ENCODE measurements around the gene ASGR1. TPM values are rescaled to one million over a fixed set of nuclear protein-coding genes. Genes with fewer than 3 reads are reported as not detected.

The ASGR1 gene
- total and polyA plus RNA-seq, 2 of the 4 experiments (the other 2 are of a cell fraction), result 1.3 to 3.8 TPM

DNA sequence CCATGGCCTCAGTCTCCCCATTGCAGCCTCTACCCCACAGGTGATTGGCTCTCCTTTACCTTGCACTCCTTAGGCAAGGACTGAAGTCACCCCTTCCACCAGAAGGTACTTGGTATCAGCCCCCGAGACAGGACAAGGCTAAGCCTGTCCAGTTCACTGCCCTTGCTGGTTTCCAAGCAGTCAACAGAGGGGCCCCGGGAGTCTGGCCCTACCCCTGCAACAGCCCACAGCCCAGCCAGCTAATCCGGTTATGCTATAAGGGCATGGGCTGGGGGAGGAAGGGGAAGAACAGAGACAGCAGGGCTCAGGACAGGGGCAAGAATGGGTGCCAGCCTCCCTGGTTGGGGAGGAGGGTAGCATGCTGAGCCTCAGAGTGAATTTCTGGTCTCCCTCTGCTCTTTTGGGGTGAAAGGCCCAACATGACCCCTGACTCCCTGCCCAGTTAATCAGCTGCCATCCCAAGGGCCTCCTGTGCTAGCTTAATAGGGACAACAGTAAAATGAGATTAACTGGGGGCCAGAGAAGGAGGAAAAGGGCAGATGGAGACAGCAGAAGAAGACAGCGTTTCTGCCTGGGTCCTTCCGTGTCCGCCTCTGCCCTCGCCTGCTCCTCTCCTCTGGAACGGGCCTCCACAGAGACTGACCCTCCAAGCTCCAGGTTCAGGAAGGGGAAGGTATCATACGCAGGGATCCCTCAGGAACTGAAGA lies 29.7 kb upstream of the ASGR1 start:
- Histone ChIP-seq H3K18ac (ENCODE audit: low read depth, low read length) (no peak overlapping the region), H4K8ac (ENCODE audit: low read depth in 2 of 2, low read length in 2 of 2) (no peak overlapping the region), H3K4me1 (ENCODE audit: control insufficient read depth, insufficient read depth, low read length) (peaks cover 10% of the 10 kb centered on the region), H3K9me1 (ENCODE audit: insufficient read depth, low read length) (peaks cover 17% of the 10 kb centered on the region), H2BK15ac (ENCODE audit: low read depth, low read length) (no peak overlapping the region), H2BK120ac (ENCODE audit: low read depth, low read length) (no peak overlapping the region), H4K5ac (ENCODE audit: low read depth, low read length) (no peak overlapping the region), H2AK5ac (ENCODE audit: low read depth, low read length) (no peak overlapping the region), H3K23ac (ENCODE audit: low read depth, low read length) (no peak overlapping the region), H3K27ac (ENCODE audit: insufficient read depth, low read length) (no peak overlapping the region), H2AK9ac (replicated peaks; ENCODE audit: low read depth, low read length, poor library complexity) (no peak overlapping the region), H3K14ac (replicated peaks; ENCODE audit: low read depth, low read length) (no peak overlapping the region), H2BK20ac (ENCODE audit: low read depth, low read length) (no peak overlapping the region), H3K79me1 (ENCODE audit: low read depth in 1 of 2, low read length in 2 of 2) (peaks cover 10 to 83% of the 10 kb centered on the region in 2 experiments), H2BK5ac (ENCODE audit: low read depth, low read length, poor library complexity, severe bottlenecking) (no peak overlapping the region), H3K9ac (ENCODE audit: low read depth, low read length) (no peak overlapping the region), H3K4me2 (ENCODE audit: low read depth, low read length) (no peak overlapping the region), H4K91ac (ENCODE audit: insufficient read depth, low read depth, low read length) (no peak overlapping the region), H3K36me3 (ENCODE audit: control insufficient read depth, insufficient read depth, low read length) (peaks cover 2% of the 10 kb centered on the region), H3K4ac (ENCODE audit: low read depth, low read length) (no peak overlapping the region), H2AFZ (replicated peaks; ENCODE audit: low read length, poor library complexity) (no peak overlapping the region), H3K9me3 (ENCODE audit: control insufficient read depth, insufficient read depth, low read length) (no peaks in the 10 kb centered on the region), H3K4me3 (ENCODE audit: insufficient read depth, low read depth, low read length) (no peak overlapping the region), H3K56ac (ENCODE audit: extremely low read depth, insufficient read depth, low read length) (no peak overlapping the region), H4K20me1 (ENCODE audit: insufficient read depth, low read length) (peaks cover 70% of the 10 kb centered on the region), H3K27me3 (ENCODE audit: control insufficient read depth, insufficient read depth, low read length) (no peaks in the 10 kb centered on the region)
- BruUV-seq (replicated peaks), result no TSS peak
- no peak for DNase-seq
- no peak for ATAC-seq (ENCODE audit: low read depth)
- WGBS, 2 experiments (ENCODE audit: extremely low coverage in 2 of 2, insufficient read length in 1 of 2), result 45% methylated on average over 2 of the region's 9 CpGs; no CpG with 5 or more reads in 1 of the 2 experiments
- dilution Hi-C loops (cut with HindIII; ENCODE audit: low sequenced_read_pairs, unreplicated experiment) (no loop called here), intact Hi-C loops (cut with micrococcal nuclease) (no loop called here), in situ Hi-C loops (cut with MboI; ENCODE audit: low sequenced_read_pairs) (no loop called here)
- ChIA-PET CTCF (no interaction called here), POLR2A (ENCODE audit: unreplicated experiment) (no interaction called here)
- TF ChIP-seq MAZ (IDR thresholded peaks at IDR 0.05; ENCODE audit: borderline replicate concordance, low read depth, low read length) (no peak), MXI1 (IDR thresholded peaks at IDR 0.05; ENCODE audit: borderline replicate concordance, low read depth, low read length) (no peak), BHLHE40 (IDR thresholded peaks at IDR 0.05; ENCODE audit: low read depth, low read length) (no peak), CEBPB (IDR thresholded peaks at IDR 0.05; ENCODE audit: low read depth, low read length) (no peak), SMC3 (IDR thresholded peaks at IDR 0.05; ENCODE audit: low read depth, low read length) (no peak), RCOR1 (IDR thresholded peaks at IDR 0.05; ENCODE audit: insufficient replicate concordance, low read length) (no peak), RAD21 (IDR thresholded peaks at IDR 0.05; ENCODE audit: low read length) (no peak), FOS (IDR thresholded peaks at IDR 0.05; ENCODE audit: low read depth, low read length) (no peak)
- TF ChIP-seq, protein P1, sequence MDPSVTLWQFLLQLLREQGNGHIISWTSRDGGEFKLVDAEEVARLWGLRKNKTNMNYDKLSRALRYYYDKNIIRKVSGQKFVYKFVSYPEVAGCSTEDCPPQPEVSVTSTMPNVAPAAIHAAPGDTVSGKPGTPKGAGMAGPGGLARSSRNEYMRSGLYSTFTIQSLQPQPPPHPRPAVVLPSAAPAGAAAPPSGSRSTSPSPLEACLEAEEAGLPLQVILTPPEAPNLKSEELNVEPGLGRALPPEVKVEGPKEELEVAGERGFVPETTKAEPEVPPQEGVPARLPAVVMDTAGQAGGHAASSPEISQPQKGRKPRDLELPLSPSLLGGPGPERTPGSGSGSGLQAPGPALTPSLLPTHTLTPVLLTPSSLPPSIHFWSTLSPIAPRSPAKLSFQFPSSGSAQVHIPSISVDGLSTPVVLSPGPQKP (IDR thresholded peaks at IDR 0.05; ENCODE audit: borderline replicate concordance, low read depth, low read length), result no peak
